Nucleus accumbens (tissue), 56 donors: ENCODE results near the gene ABLIM1.

Experiments
- DNase-seq, 56 donors: peaks; one replicate each; lab custom pipeline; 2025; lab: John Stamatoyannopoulos, UW

ABLIM1 gene

DNA sequence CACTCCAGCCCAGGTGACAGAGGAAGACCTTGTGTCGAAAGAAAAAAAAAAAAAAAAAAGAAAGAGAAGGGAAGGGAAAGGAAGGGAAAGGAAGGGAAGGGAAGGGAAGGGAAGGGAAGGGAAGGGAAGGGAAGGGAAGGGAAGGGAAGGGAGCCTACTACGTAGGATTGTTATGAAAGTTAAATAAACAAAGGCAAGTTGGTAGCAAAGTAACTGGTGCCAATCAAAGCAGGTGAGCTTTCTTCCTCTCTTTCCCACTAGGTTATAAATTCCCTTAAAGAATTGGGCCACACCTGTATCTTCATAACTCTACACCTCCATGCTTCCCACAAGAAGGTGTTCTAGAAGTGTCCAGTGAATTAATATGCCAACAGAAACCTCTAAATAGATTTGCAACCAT is 157.4 kb downstream of the ABLIM1 start:
- DNase-seq: no peak

DNA sequence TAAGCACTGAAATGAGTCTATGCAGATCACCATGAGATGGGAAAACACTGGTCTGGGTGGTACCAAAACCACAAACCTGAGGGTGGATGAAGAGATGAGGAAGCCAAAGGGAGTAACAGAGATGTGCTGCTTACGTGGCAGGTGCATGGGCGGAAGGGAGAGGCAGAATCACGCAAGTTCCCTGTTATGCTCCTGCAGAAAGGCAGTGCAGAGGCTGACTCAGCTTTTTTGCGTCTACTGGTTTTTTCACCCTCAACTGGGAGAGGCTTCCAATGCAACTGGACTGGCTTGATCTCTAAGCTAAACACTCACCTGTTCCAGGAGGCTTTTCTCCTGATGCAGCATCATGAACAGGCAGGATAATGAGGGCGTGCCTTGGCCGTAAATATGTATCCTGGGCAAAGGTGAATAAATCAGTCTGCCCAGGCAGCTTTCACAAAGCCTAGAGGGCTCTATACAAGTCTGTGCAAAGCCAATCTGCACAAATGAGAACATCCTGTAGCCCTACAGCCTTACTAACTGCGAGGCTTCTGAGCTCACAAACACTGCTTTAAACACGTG is 158.4 kb downstream of the ABLIM1 start:
- peak in 22 of 56 donors; percentile 7 to 71 (median 31) for DNase-seq

GRCh38 chr10:114499116-114499515 is 159.0 kb downstream of the ABLIM1 start:
- DNase-seq: no peak

DNA sequence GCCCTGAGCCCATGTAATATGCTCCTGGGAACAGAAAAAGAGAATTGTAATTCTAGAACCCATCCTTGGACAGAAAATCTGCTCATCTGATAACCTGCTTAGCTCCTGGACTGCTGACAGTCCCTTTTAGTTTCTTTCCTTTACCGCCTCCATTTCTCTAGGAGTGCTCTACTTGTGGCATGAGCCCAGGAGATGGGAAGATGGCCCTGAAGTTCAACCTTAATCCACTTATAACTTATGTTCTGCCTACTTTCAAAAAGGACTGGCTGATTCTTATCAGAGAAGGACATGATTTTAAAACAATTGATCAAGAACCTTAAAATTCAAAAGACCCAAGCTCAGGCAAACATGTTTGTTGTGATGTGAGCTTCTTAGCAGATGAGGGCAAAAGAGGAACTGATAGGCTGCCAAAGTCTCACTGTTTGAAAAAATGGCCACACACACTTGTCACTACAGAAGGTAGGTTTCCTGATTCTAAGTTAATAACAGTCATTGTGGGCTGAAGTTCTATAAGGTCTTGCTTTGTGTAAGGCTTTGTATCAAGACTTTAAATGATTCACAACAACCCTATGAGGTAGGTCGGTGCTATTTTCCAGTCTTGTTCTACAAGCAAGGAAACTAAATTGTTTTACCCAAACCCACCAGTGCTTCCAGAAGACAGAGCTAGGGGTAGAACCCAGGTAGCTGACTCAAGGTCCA is 159.5 kb downstream of the ABLIM1 start:
- DNase-seq: no peak

- no peak for DNase-seq
Measured at GRCh38 chr10:114495303-114495702, 162.8 kb downstream of the ABLIM1 start.

DNA sequence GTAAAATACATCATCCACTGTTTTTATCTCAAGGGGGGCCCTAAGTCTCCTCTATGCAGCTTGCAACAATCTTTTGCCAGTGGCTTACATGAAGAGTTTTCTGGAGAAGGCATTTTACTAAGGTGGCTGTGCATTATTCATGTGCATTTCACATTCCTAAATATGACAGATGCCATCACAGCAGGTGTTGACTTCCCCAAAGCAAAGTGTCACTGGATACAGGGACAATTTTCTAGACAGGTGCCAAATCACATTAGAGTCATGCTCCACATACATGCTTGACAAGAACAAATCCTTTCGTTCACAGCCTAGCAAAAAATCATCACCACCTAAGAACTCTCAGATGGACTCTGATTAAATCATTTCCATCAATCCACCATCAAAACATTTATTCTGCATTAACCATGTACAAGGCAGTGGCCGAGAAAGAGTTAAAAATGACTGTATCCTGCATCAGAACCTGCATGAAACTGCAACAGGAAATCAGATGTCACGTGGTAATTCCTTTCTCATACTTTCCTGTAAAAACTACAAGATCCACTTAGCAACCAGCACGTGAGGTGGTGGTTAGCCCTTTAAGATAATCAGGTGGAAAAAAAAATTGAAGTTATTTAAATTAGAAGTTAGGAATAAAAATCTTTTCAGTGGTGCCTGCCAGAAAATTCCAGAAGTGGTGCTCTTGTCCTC is 165.6 kb downstream of the ABLIM1 start:
- DNase-seq: no peak

DNA sequence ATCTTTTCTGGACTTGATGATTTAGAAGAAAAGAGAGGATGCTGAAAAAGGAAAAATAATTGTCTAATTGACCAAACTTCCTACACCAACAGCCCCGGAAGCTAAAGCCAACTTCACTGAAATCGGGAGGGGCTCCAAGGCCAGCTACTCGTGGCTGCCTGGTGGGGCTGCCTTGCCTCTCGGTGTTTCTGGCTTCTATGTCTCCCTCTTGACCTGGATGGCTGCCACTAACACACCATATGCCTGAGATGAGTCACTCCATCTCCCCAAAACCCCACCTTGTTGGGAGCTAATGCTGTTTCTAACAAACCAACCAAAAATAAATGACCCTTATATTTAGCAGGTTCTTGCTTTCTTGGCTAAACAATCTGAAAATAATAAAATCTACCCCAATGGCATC is 166.1 kb downstream of the ABLIM1 start:
- DNase-seq: peak in 1 of 56 donors; percentile 28

DNA sequence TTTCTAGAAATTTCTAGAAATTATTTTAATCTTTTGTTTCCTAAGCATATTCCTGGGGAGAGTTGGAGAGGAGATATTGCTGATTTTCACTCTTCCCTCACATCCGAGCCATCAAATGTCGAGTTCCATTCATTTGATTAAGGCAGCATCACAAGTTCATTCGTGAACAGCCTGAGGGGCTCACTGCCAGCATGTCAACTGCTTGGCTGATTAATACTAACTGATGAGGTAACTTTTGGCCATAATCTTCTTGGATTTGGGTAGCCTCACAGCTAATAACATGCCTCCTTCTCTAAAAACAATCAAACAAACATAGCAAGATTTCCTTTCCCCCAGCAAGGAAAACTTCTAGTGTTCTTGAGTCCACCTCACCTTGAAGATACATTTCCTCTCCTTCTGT is 166.7 kb downstream of the ABLIM1 start:
- DNase-seq: no peak

DNA sequence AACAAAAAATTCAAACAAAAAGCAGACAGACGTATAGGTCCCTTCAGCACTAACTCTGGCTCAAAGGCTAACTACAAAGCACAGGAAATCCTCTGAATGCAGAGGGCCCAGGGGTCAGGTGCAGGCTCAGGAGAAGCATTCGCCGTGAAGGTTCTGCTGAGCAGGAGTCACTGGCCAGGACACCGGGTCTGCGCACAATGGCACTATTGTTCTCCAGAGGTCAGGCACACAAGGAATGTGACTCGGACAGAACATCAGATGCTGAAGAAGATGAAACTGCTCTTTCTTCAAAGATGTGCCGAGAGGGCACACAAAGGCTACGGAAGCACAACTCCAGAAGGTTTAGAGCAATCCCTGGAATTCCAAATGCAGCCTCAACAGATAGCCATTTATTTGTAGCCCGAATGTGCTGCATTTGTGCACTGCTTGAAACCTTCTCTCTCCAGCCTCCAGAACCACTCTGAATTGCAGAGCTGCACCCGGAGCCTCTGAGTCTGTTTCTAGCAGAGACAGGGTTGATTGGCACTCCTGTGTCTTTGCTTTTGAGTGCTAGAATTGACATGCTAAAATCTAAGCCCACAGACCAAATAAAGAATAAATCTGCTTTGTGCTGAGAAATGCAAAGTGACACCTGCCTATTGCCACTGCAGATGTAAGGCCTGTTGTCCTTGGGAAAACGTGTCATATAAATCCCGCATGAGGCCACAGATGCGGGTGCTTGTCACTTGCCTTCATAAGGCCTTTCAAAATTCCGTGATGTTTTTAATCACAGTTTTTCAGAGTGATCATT is 168.4 kb downstream of the ABLIM1 start:
- DNase-seq: peak in 5 of 56 donors; percentile 4 to 30 (median 15)

GRCh38 chr10:114487815-114488536 is 170.1 kb downstream of the ABLIM1 start:
- no peak for DNase-seq

DNA sequence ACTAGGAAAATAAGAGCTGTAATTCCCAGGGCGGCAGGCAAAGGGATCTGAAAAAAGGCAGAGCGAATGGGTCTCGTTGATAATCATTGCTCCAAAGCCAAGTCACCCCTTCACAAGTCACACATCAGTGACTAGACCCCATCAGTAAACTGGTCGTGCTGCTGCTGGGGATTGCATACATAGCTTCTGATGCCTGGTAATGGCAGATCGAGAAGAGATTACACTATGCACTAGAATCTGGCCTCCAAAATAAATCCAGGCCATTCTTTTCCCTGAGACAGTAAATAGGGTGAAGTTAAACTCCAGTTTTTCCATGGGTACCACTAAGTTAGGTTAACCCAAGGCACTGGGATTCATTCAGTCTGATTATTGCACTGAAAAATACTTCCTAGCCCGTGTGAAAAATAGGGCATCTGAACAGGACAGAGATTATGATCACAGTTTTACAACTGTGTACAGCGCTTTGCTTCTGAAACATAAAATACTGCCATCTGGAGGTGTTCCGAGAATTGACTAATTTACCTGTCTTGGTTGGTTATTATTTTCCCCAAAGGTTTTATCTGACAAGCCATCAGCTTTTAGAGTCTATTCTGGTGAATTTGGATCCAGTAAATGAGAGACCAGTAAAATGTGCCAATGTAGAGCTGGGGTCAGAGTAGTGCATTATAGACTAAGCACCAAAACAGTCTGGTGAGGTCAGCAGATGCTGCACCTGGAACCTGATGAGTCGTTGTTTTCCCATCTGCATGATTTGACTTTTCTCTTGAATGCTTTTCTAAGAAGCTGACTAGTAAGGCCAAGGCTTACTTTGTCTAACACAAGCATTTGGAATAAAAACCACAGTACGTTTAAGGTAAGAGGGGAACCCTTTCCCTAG is 170.9 kb downstream of the ABLIM1 start:
- DNase-seq: no peak

DNA sequence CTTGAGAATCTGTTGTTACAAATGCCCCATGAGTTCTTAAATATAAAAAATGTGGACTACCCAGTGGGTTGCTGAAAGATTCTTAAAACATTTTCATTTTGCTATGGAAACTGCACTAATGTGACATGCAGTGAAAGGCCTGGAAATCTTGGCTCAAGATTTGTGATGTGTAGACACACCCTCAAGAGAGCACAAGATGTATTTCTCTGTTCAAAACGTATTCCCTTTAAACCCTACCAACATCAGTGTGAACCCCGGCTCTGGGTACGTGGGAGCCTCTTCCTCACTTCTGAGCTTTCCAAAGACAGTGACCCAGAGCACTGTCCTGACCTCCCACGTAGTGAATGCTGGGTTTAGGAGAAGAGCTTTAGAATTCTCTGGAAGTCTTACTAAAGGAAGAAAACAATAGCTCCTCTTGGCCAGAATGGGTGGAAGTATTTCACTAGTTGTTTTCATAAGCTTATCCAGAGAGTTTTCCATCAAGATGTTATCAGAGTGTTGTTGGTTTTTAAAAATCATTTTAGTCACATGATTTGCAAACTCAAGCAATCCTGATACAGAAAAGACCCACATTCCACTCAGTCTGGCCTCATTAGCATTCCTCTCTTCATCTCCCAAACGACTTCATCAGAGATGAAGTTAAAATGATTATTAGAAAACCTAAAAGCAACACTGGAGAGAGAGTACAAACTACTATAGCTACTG is 172.2 kb downstream of the ABLIM1 start:
- no peak for DNase-seq

- peak in 2 of 56 donors; percentile 12 to 22 for DNase-seq
Measured at GRCh38 chr10:114483575-114483974, 174.5 kb downstream of the ABLIM1 start.

DNA sequence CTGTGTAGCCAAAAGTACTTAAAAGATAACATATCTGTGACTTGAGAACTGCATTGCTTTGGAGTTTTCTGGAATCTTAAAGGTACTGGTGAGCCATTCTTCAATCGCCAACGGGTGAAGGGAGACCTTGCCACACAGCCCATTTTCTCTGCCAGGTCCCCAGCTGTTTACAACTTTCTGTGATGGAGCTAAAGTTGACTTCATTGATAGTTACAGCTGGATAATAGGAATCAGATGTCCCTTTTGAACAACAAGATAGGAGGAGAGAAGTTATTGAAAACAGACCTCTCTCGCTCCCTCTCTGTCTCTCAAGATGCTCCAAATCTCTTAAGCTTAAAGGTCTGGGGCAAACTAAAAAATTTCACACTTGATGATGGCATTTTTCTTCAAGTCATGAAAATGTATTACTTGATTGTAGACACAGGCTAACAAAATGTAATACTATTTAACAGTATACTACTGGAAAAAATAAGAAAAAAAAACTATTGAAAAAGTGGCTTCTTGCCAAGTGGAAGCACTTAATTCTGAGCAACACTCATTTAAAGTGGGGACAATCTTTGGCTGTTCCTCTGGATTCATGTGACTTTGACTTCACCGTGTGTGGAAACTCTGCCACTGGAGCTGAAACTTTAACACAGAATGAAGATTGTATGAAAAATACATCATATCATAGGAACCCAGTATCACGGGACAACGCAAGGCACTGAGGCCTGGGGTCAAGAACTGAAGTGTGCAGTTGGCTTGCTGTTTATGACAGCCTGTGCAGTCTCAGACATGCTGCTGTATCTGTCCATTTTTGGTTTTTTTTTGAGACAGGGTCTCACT is 175.4 kb downstream of the ABLIM1 start:
- no peak for DNase-seq

- no peak for DNase-seq
Measured at GRCh38 chr10:114481055-114481454, 177.0 kb downstream of the ABLIM1 start.

DNA sequence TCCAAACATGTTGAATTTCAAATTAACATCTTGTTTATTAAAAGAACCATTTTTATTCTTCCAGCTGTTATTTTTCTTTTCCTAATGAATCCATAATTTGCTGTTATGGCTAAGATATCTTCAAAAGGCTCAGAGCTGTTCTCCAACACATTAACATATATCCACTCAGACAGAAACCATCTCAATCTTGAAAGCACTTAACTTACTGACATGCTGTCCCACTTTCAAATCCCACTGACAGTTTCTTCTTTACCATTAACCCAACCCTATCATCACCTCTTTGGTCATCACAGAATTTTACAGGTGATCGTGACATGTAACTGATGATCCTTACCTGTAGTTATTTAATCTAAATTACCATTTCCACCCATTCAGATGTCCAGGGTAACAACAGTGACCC is 178.2 kb downstream of the ABLIM1 start:
- DNase-seq: no peak

DNA sequence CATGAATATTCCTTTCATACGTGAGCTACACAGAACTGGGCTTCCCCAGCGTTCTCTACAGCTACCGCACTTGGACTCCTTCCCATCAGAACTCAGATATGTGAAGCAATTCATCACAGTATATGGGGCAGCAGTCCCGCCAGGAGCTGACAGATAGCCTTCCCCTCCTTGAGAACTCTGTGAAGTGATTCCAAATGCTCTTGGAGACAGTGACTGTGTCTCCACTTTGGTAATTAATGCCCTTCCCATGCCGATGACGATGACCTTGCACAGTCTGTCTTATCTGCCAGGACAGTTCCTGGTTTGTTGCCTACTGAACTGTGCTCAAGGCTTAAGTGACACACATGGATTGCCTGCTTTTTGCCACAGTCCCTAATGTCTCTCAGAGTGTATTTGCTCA is 178.8 kb downstream of the ABLIM1 start:
- DNase-seq: no peak

DNA sequence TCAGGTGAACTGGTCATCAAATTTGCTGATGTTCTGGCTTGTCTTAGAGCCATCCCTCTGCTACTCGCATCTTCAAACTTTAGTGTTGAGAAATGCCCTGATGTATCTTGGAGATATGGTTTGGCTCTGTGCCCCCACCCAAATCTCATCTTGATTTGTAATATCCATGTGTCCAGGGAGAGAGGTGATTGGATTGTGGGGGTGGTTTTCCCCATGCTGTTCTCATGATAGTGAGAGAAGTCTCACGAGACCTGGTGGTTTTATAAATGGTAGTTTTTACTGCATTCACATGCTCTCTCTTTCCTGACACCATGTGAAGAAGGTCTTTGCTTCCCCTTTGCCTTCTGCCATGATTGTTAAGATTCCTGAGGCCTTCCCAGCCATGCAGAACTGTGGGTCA is 179.8 kb downstream of the ABLIM1 start:
- DNase-seq: no peak
